ENCODE measurements around the gene MAP4K5. TPM values are rescaled to one million over a fixed set of nuclear protein-coding genes. Genes with fewer than 3 reads are reported as not detected.

Gene MAP4K5
- total RNA-seq, 1 experiment from 2014 or later: 42.7 TPM

DNA sequence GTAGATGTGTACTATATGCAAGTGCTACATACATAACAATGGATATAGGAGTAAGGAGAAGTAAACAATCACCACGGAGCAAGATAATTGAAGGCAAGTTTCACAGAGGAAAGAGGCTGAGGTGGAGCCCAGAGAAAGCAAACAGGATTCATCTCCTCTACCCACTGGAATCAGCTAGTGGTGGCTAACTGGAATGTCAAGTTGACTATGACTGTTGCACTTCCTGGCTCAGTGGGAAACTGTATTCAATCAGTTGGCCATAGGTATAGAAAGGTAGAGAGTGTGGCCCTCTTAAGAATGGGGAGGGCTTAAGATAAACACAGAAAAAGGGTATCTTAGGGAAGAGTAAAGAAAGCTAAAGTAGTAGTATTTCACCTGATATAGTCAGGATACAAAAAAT lies 62.4 kb downstream of the MAP4K5 start:
- WGBS (ENCODE audit: extremely low coverage, insufficient read length, low lambda C conversion rate): no CpG with 5 or more reads among the region's 1 CpG
- no peaks in the 10 kb centered on the region for H3K23me2 ChIP-seq (ENCODE audit: insufficient read length, low read depth, low read length, poor library complexity, severe bottlenecking)
- H4K20me1 ChIP-seq (ENCODE audit: control insufficient read depth, insufficient read depth, insufficient read length): no peaks in the 10 kb centered on the region
- no peaks in the 10 kb centered on the region for H3K27me3 ChIP-seq (ENCODE audit: insufficient read depth, low read length)
- no peaks in the 10 kb centered on the region for H3K79me2 ChIP-seq (ENCODE audit: insufficient read depth, low read length)
- no peak for DNase-seq
- H3K4me2 ChIP-seq (ENCODE audit: insufficient read depth, insufficient read length, low read length): no peak overlapping the region
- no peaks in the 10 kb centered on the region for H3K9me3 ChIP-seq (ENCODE audit: control insufficient read depth, low read depth, low read length)
- Mint-ChIP-seq H3K9me3 (peaks cover 3% of the 10 kb centered on the region in 2 experiments; a peak in 4 of 5 replicates), H3K4me3 (no peak overlapping the region), H3K36me3 (ENCODE audit: insufficient read depth in 1 of 3, low read depth in 3 of 3) (peaks cover 37 to 62% (median 62%) of the 10 kb centered on the region in 3 experiments), H3K27me3 (ENCODE audit: low read depth) (no peaks in the 10 kb centered on the region), H3K4me1 (peaks cover 3% of the 10 kb centered on the region in 2 experiments; a peak in 2 of 4 replicates), H3K27ac (peak overlapping the region in 1 of 3 experiments; percentile 5; a peak in 3 of 7 replicates)
- H3K23ac ChIP-seq (ENCODE audit: insufficient read length, low read depth, low read length): no peak overlapping the region
- no peak overlapping the region for H2AK5ac ChIP-seq (ENCODE audit: insufficient read length, low read length)
- no peak overlapping the region for H4K5ac ChIP-seq (ENCODE audit: insufficient read length, low read depth, low read length)
- H2AFZ ChIP-seq (ENCODE audit: low read length): no peak overlapping the region
- H2BK12ac ChIP-seq (ENCODE audit: insufficient read length, low read depth, low read length): no peak overlapping the region
- no peak overlapping the region for H2BK20ac ChIP-seq (ENCODE audit: low read depth, low read length, poor library complexity, severe bottlenecking)
- no peak overlapping the region for H2BK15ac ChIP-seq (ENCODE audit: low read depth, low read length)
- TF ChIP-seq, protein P1, sequence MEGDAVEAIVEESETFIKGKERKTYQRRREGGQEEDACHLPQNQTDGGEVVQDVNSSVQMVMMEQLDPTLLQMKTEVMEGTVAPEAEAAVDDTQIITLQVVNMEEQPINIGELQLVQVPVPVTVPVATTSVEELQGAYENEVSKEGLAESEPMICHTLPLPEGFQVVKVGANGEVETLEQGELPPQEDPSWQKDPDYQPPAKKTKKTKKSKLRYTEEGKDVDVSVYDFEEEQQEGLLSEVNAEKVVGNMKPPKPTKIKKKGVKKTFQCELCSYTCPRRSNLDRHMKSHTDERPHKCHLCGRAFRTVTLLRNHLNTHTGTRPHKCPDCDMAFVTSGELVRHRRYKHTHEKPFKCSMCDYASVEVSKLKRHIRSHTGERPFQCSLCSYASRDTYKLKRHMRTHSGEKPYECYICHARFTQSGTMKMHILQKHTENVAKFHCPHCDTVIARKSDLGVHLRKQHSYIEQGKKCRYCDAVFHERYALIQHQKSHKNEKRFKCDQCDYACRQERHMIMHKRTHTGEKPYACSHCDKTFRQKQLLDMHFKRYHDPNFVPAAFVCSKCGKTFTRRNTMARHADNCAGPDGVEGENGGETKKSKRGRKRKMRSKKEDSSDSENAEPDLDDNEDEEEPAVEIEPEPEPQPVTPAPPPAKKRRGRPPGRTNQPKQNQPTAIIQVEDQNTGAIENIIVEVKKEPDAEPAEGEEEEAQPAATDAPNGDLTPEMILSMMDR (conservative IDR thresholded peaks at IDR 0.05): no peak
- H3K14ac ChIP-seq (ENCODE audit: insufficient read depth, low read length): no peak overlapping the region
- no peaks in the 10 kb centered on the region for H3K4me1 ChIP-seq (ENCODE audit: insufficient read depth, low read length)
- no peaks in the 10 kb centered on the region for H3K79me1 ChIP-seq (ENCODE audit: insufficient read depth, low read depth, low read length, poor library complexity, severe bottlenecking)
- no peak overlapping the region for H3K4ac ChIP-seq (ENCODE audit: low read depth, low read length)
- H3K18ac ChIP-seq (ENCODE audit: insufficient read length, low read depth, low read length): no peak overlapping the region
- H4K8ac ChIP-seq (replicated peaks; ENCODE audit: insufficient read length, low read depth, low read length): no peak overlapping the region
- H4K91ac ChIP-seq (ENCODE audit: insufficient read length, low read depth, low read length): no peak overlapping the region
- H3T11ph ChIP-seq (ENCODE audit: low read length): no peak overlapping the region
- H2BK5ac ChIP-seq (ENCODE audit: insufficient read length, low read length): no peak overlapping the region
- no peak overlapping the region for H3K56ac ChIP-seq (ENCODE audit: insufficient read length, low read depth, low read length)
- no peak overlapping the region for H3K9ac ChIP-seq (ENCODE audit: extremely low read depth, insufficient read length, low read length)
- no peak overlapping the region for H2BK120ac ChIP-seq (ENCODE audit: low read depth, low read length, poor library complexity, severe bottlenecking)
- no peak overlapping the region for H3K27ac ChIP-seq (ENCODE audit: insufficient read length, low read depth, low read length)

Data from H9 (cell line).